Measurements from ENCODE around the gene HYAL4. TPM values are rescaled to one million over a fixed set of nuclear protein-coding genes. Genes with fewer than 3 reads are reported as not detected.

The HYAL4 gene
- total RNA-seq, 6 experiments from 2014 or later: not detected

DNA sequence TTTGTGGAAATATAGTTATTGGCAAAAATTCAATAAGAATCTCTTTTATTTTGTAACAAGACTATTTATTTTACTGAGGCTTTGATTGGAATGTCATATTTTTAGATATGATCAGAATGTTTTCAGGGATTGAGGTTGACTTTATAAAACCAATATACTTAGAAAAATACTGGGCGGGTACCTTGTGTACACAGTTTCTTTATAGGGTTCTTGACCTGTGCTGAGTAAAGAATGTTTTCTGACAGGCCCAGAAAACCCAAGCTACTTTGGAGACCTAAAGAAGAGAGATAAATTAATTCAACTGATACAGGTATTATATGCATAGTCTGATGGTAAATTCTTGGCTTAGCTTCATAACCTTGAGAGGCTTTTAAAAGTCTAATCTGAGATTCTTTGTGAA lies 56.1 kb downstream of the HYAL4 start:
- Mint-ChIP-seq H3K4me1 (ENCODE audit: low read depth) (no peaks in the 10 kb centered on the region), H3K27ac (no peak overlapping the region), H3K9me3 (peaks cover 17% of the 10 kb centered on the region), H3K27me3 (ENCODE audit: insufficient read depth) (no peaks in the 10 kb centered on the region), H3K4me3 (no peak overlapping the region), H3K36me3 (ENCODE audit: low read depth) (no peaks in the 10 kb centered on the region)
- no peak for DNase-seq
- TF ChIP-seq, protein P1, sequence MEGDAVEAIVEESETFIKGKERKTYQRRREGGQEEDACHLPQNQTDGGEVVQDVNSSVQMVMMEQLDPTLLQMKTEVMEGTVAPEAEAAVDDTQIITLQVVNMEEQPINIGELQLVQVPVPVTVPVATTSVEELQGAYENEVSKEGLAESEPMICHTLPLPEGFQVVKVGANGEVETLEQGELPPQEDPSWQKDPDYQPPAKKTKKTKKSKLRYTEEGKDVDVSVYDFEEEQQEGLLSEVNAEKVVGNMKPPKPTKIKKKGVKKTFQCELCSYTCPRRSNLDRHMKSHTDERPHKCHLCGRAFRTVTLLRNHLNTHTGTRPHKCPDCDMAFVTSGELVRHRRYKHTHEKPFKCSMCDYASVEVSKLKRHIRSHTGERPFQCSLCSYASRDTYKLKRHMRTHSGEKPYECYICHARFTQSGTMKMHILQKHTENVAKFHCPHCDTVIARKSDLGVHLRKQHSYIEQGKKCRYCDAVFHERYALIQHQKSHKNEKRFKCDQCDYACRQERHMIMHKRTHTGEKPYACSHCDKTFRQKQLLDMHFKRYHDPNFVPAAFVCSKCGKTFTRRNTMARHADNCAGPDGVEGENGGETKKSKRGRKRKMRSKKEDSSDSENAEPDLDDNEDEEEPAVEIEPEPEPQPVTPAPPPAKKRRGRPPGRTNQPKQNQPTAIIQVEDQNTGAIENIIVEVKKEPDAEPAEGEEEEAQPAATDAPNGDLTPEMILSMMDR (IDR thresholded peaks at IDR 0.05): no peak

- TF ChIP-seq, protein P1 (IDR thresholded peaks at IDR 0.05): no peak
These were observed 60.7 kb downstream of the HYAL4 start for GRCh38 chr7:123905714-123906113.

GRCh38 chr7:123916240-123916724 lies 71.3 kb downstream of the HYAL4 start:
- no peak overlapping the region for H3K27ac Mint-ChIP-seq
- H3K4me3 Mint-ChIP-seq: no peak overlapping the region
- no peaks in the 10 kb centered on the region for H3K4me1 Mint-ChIP-seq (ENCODE audit: low read depth)
- H3K27me3 Mint-ChIP-seq (ENCODE audit: insufficient read depth): no peaks in the 10 kb centered on the region
- no peak for DNase-seq
- H3K36me3 Mint-ChIP-seq (ENCODE audit: low read depth): peaks cover 4% of the 10 kb centered on the region; the same call in 1 of the 2 replicates
- H3K9me3 Mint-ChIP-seq: peaks cover 24% of the 10 kb centered on the region
- TF ChIP-seq, protein P1 (IDR thresholded peaks at IDR 0.05): no peak

More at GRCh38 chr7:123905714-123906113, 60.7 kb downstream of the HYAL4 start:
- H3K27me3 Mint-ChIP-seq (ENCODE audit: insufficient read depth): no peaks in the 10 kb centered on the region
- no peak overlapping the region for H3K27ac Mint-ChIP-seq
- no peaks in the 10 kb centered on the region for H3K4me1 Mint-ChIP-seq (ENCODE audit: low read depth)
- peaks cover 41% of the 10 kb centered on the region for H3K9me3 Mint-ChIP-seq
- H3K4me3 Mint-ChIP-seq: no peak overlapping the region
- no peaks in the 10 kb centered on the region for H3K36me3 Mint-ChIP-seq (ENCODE audit: low read depth)
- no peak for DNase-seq

DNA sequence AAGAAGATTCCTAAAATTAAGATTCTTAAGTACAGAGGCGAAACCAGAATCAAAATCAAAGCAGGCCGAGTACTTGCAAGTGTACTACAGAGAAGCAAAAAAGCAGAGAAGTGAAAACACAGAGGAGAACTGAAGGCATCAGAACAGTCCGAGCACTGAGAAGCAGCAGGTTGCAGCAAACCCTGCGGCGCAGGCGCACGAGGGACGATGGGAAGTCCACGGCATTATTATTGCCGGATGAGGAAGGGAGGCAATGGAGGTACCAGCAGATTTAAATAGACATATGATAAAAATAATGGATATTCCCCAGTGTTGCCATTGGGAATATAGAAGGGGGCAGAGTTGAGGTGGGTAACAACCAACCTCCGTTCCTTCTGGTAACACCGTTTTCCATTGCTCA lies 72.9 kb downstream of the HYAL4 start:
- peaks cover 28% of the 10 kb centered on the region for H3K9me3 Mint-ChIP-seq

DNA sequence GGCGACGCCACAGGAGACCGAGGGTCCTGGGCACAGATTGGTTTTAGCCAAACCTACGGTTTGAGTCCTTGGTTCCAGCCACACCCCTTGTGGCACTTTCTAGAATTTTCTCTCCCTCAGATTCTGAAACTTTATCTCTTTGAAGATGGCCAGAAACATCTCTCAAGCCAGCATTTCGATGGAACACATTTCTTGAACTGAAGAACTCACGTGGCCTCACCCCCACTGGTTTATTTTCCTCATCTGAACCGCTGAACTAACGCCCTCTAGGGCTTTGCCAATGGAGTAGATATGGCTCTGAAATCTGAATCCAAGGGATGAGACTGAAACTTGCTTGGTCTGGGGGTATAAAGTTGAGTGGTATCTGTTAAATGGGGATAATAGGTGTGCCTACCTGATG lies 73.3 kb downstream of the HYAL4 start:
- no peak overlapping the region for H3K4me3 Mint-ChIP-seq
- TF ChIP-seq, protein P1 (IDR thresholded peaks at IDR 0.05): no peak
- no peak for DNase-seq
- H3K36me3 Mint-ChIP-seq (ENCODE audit: low read depth): peaks cover 4% of the 10 kb centered on the region; the same call in 1 of the 2 replicates
- no peaks in the 10 kb centered on the region for H3K27me3 Mint-ChIP-seq (ENCODE audit: insufficient read depth)
- no peak overlapping the region for H3K27ac Mint-ChIP-seq
- H3K4me1 Mint-ChIP-seq (ENCODE audit: low read depth): no peaks in the 10 kb centered on the region
- H3K9me3 Mint-ChIP-seq: peaks cover 28% of the 10 kb centered on the region

More for the DNA sequence above, 72.9 kb downstream of the HYAL4 start:
- no peak overlapping the region for H3K4me3 Mint-ChIP-seq
- no peaks in the 10 kb centered on the region for H3K4me1 Mint-ChIP-seq (ENCODE audit: low read depth)
- H3K27ac Mint-ChIP-seq: no peak overlapping the region
- DNase-seq: no peak
- peaks cover 4% of the 10 kb centered on the region; the same call in 1 of the 2 replicates for H3K36me3 Mint-ChIP-seq (ENCODE audit: low read depth)
- TF ChIP-seq, protein P1 (IDR thresholded peaks at IDR 0.05): no peak
- no peaks in the 10 kb centered on the region for H3K27me3 Mint-ChIP-seq (ENCODE audit: insufficient read depth)
